Panc1 (cell line): ENCODE measurements around the gene HSPA1L. TPM values are rescaled to one million over a fixed set of nuclear protein-coding genes. Genes with fewer than 3 reads are reported as not detected.

Experiments used
- ATAC-seq: fragments of 200-7000 bp; cut with Tn5 transposase; 2 replicates; pipeline ENCODE4 v1.9.1; 2020; ENCODE audit warnings: mild to moderate bottlenecking, moderate library complexity
- BruUV-seq: library from RNA; stranded (reverse); fragments of 400-500 nt; replicated peaks from 2 replicates; lab custom pipeline; 2021; lab: Mats Ljungman, UMichigan
- CTCF ChIA-PET: fragments of 300-600 bp; sonication (Branson Sonifier 250); formaldehyde crosslinking; loops from one replicate; lab custom pipeline; 2022; ENCODE audit warnings: antibody characterized with exemption; lab: Charles Lee
- POLR2A ChIA-PET: fragments of 300-600 bp; sonication (Branson Sonifier 250); formaldehyde crosslinking; loops from one replicate; lab custom pipeline; 2022; ENCODE audit warnings: antibody characterized with exemption; lab: Charles Lee
- DNase-seq: peaks from one replicate; pipeline ENCODE4 v3.0.0-alpha.2; 2010; ENCODE audit warnings: low read depth, low spot score
- H3K27ac ChIP-seq: 2 replicates; pipeline ENCODE4 v1.5.1; 2011; ENCODE audit warnings: mild to moderate bottlenecking, low read length, inconsistent platforms
- H3K27me3 ChIP-seq: fragments of 200-500 bp; sonication (Bioruptor generic); 2 replicates; pipeline ENCODE4 v1.6.0; 2014; ENCODE audit warnings: low read length, inconsistent platforms; ENCODE audit not compliant: control insufficient read depth, insufficient read depth
- H3K36me3 ChIP-seq: fragments of 200-500 bp; sonication (Bioruptor generic); 2 replicates; pipeline ENCODE4 v1.5.1; 2014; ENCODE audit warnings: inconsistent platforms, mild to moderate bottlenecking, low read length, moderate library complexity; ENCODE audit not compliant: control insufficient read depth, insufficient read depth
- H3K4me1 ChIP-seq: 2 replicates; pipeline ENCODE4 v1.5.1; 2011; ENCODE audit warnings: inconsistent platforms, mild to moderate bottlenecking, low read length, moderate library complexity; ENCODE audit not compliant: control insufficient read depth, insufficient read depth
- H3K4me3 ChIP-seq, 2 experiments: 2 replicates each; pipeline ENCODE4 v1.5.1; 2011 to 2012; ENCODE audit warnings: low read depth in 2 of 2, low read length in 2 of 2, mild to moderate bottlenecking in 2 of 2, inconsistent platforms in 1 of 2, moderate library complexity in 1 of 2
- H3K9me3 ChIP-seq: fragments of 200-500 bp; sonication (Bioruptor generic); 2 replicates; pipeline ENCODE4 v1.5.1; 2014; ENCODE audit warnings: low read depth, mild to moderate bottlenecking, inconsistent platforms, low read length, moderate library complexity; ENCODE audit not compliant: control insufficient read depth, insufficient read depth
- CTCF ChIP-seq: fragments of 450-650 bp; IDR thresholded peaks from 2 replicates; pipeline ENCODE4 v1.5.1; 2017; ENCODE audit warnings: mild to moderate bottlenecking
- POLR2AphosphoS5 ChIP-seq: IDR thresholded peaks from 2 replicates; pipeline ENCODE4 v1.6.1; 2012; ENCODE audit warnings: mild to moderate bottlenecking, low read depth, low read length, moderate library complexity
- SIN3A ChIP-seq: IDR thresholded peaks from 2 replicates; pipeline ENCODE4 v1.6.1; 2012; ENCODE audit warnings: low read depth, mild to moderate bottlenecking, low read length, moderate library complexity, borderline replicate concordance; ENCODE audit not compliant: insufficient read depth
- TCF7L2 ChIP-seq: IDR thresholded peaks from 2 replicates; pipeline ENCODE4 v1.6.1; 2011; ENCODE audit warnings: mild to moderate bottlenecking, low read depth, low read length, inconsistent platforms
- in situ Hi-C: cut with HindIII; loops from 2 replicates; pipeline ENCODE4 v1.10.0; 2016; ENCODE audit warnings: low sequenced_read_pairs, low pct_unique_long_range_greater_than_20kb
- intact Hi-C: fragments of 100-400 bp; cut with micrococcal nuclease; formaldehyde crosslinking; loops from one replicate; pipeline ENCODE4 v1.10.0; 2022; ENCODE audit not compliant: unreplicated experiment
- total RNA-seq: library from RNA; stranded (reverse); gene quantifications from one replicate; pipeline ENCODE4 v1.2.1, GENCODE V29; 2021; ENCODE audit not compliant: unreplicated experiment
- TF ChIP-seq, protein P1 (sequence below), 2 experiments: IDR thresholded peaks; 2 replicates each; pipeline ENCODE4 v1.6.1; 2011 to 2012; ENCODE audit warnings: low read depth in 2 of 2, control low read depth in 1 of 2, low read length in 1 of 2, mild to moderate bottlenecking in 1 of 2, moderate library complexity in 1 of 2; ENCODE audit not compliant: insufficient read depth in 1 of 2

The HSPA1L gene
- total RNA-seq, 1 experiment from 2014 or later: 2.8 TPM

GRCh38 chr6:31850765-31851484 is 35.8 kb upstream of the HSPA1L start:
- no TSS peak for BruUV-seq
- DNase-seq: no peak
- in situ Hi-C loops: no loop called here
- Histone ChIP-seq H3K27me3 (no peaks in the 10 kb centered on the region), H3K27ac (peak overlapping the region; percentile 71), H3K4me3 (no peak overlapping the region), H3K4me1 (peaks cover 5% of the 10 kb centered on the region; the same call in 1 of the 2 replicates), H3K9me3 (no peaks in the 10 kb centered on the region; the same call in 1 of the 2 replicates), H3K36me3 (no peaks in the 10 kb centered on the region)
- ATAC-seq: peak; percentile 11; the same call in 1 of the 2 replicates
- ChIA-PET CTCF (interaction anchor here (0.7 to 0.8 kb wide), 2 partner anchors 24 to 81 kb away, joined by 4 to 9 read pairs; no protein-coding TSS in a partner anchor), POLR2A (no interaction called here)
- intact Hi-C loops: no loop called here
- TF ChIP-seq TCF7L2: peak; percentile 43; the same call in 1 of the 2 replicates
- TF ChIP-seq POLR2AphosphoS5: no peak
- TF ChIP-seq CTCF: no peak

- TF ChIP-seq SIN3A: no peak
- no peak for TF ChIP-seq POLR2AphosphoS5
- no peak for TF ChIP-seq CTCF
- TF ChIP-seq TCF7L2: no peak
- TF ChIP-seq, protein P1, sequence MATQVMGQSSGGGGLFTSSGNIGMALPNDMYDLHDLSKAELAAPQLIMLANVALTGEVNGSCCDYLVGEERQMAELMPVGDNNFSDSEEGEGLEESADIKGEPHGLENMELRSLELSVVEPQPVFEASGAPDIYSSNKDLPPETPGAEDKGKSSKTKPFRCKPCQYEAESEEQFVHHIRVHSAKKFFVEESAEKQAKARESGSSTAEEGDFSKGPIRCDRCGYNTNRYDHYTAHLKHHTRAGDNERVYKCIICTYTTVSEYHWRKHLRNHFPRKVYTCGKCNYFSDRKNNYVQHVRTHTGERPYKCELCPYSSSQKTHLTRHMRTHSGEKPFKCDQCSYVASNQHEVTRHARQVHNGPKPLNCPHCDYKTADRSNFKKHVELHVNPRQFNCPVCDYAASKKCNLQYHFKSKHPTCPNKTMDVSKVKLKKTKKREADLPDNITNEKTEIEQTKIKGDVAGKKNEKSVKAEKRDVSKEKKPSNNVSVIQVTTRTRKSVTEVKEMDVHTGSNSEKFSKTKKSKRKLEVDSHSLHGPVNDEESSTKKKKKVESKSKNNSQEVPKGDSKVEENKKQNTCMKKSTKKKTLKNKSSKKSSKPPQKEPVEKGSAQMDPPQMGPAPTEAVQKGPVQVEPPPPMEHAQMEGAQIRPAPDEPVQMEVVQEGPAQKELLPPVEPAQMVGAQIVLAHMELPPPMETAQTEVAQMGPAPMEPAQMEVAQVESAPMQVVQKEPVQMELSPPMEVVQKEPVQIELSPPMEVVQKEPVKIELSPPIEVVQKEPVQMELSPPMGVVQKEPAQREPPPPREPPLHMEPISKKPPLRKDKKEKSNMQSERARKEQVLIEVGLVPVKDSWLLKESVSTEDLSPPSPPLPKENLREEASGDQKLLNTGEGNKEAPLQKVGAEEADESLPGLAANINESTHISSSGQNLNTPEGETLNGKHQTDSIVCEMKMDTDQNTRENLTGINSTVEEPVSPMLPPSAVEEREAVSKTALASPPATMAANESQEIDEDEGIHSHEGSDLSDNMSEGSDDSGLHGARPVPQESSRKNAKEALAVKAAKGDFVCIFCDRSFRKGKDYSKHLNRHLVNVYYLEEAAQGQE (IDR thresholded peaks at IDR 0.05; ENCODE audit: insufficient read depth in 1 of 2, low read depth in 2 of 2, low read length in 1 of 2): no peak
- H3K9me3 ChIP-seq: no peaks in the 10 kb centered on the region
- DNase-seq: no peak
- ChIA-PET CTCF (no interaction called here), POLR2A (interaction anchor here (0.7 kb wide), 1 partner anchor 33 kb away, joined by 7 read pairs; no protein-coding TSS in a partner anchor)
- peaks cover 8% of the 10 kb centered on the region; the same call in 1 of the 2 replicates for H3K4me1 ChIP-seq
- no peak for ATAC-seq
- no peaks in the 10 kb centered on the region for H3K36me3 ChIP-seq
- in situ Hi-C loops: no loop called here
- no peaks in the 10 kb centered on the region for H3K27me3 ChIP-seq
- intact Hi-C loops: no loop called here
- H3K27ac ChIP-seq: no peak overlapping the region
- no TSS peak for BruUV-seq
- H3K4me3 ChIP-seq: no peak overlapping the region
These were observed 32.3 kb upstream of the HSPA1L start for GRCh38 chr6:31847276-31847978.
